Colonic mucosa (tissue), 4 donors: ENCODE measurements around the gene LRRC42. TPM values are rescaled to one million over a fixed set of nuclear protein-coding genes. Genes with fewer than 3 reads are reported as not detected.

Experiments used
- DNase-seq: peaks from one replicate; pipeline ENCODE4 v3.0.0-alpha.2; 2020
- H3K27ac ChIP-seq: fragments of 200-600 bp; one replicate; pipeline ENCODE4 v1.8.0; 2021
- H3K27me3 ChIP-seq: fragments of 200-600 bp; one replicate; pipeline ENCODE4 v1.8.0; 2021
- H3K36me3 ChIP-seq: fragments of 200-600 bp; one replicate; pipeline ENCODE4 v1.8.0; 2021
- H3K4me1 ChIP-seq: fragments of 200-600 bp; one replicate; pipeline ENCODE4 v1.8.0; 2021; ENCODE audit warnings: mild to moderate bottlenecking
- H3K4me3 ChIP-seq: fragments of 200-600 bp; one replicate; pipeline ENCODE4 v1.8.0; 2021
- H3K9ac ChIP-seq, 2 donors: one replicate each; pipeline ENCODE4 v1.7.0; 2013; ENCODE audit warnings: control low read depth in 2 of 2, low read depth in 2 of 2, low read length in 2 of 2
- H3K9me3 ChIP-seq: fragments of 200-600 bp; one replicate; pipeline ENCODE4 v1.8.0; 2021
- intact Hi-C: fragments of 100-400 bp; cut with DNase I; formaldehyde crosslinking; loops from one replicate; pipeline ENCODE4 v1.14.1; 2022
- total RNA-seq, 2 donors: library from RNA; stranded (reverse); fragmentation: NEBNext Ultra II Directional in 1 of 2; extraction: Animal tissue kit (Norgen Biotek cat#: 25700) in 1 of 2; gene quantifications; one replicate each; pipeline ENCODE4 v1.2.1, GENCODE V29; 2021
- TF ChIP-seq, protein P1 (sequence below): fragments of 200-600 bp; IDR thresholded peaks from one replicate; pipeline ENCODE4 v1.8.0; 2022; ENCODE audit warnings: antibody characterized with exemption, mild to moderate bottlenecking
- donor health status: healthy.
- donor health status: DM: no; HTN: no; CAD: no.
- donor health status: DM: no; HTN: no; CAD: no.

Gene LRRC42
- total RNA-seq, 2 donors from 2014 or later: 23.2 to 24.8 TPM

DNA sequence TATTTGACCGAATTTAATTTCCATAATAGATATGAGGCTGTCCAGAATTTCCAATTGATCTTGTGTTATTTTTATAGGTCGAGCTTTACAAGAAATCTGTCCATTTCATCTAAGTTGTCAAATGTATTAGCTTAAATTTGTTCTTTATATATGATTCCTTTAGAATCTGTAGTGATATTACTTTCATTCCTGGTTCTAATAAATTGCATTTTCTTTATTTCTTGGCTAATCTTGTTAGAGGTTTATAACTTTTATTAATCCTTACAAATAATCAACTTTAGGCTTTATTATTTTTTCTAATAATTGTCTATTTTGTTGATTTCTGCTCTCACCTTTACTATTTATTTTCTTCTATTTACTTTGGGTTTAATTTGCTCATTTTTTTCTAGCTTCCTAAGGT lies 14.6 kb upstream of the LRRC42 start:
- DNase-seq: no peak
- no peaks in the 10 kb centered on the region for H3K27me3 ChIP-seq
- no peak overlapping the region for H3K9ac ChIP-seq
- intact Hi-C loops: no loop called here
- H3K4me3 ChIP-seq: no peak overlapping the region
- no peak overlapping the region for H3K27ac ChIP-seq
- H3K36me3 ChIP-seq: no peaks in the 10 kb centered on the region
- H3K9me3 ChIP-seq: no peaks in the 10 kb centered on the region
- TF ChIP-seq, protein P1, sequence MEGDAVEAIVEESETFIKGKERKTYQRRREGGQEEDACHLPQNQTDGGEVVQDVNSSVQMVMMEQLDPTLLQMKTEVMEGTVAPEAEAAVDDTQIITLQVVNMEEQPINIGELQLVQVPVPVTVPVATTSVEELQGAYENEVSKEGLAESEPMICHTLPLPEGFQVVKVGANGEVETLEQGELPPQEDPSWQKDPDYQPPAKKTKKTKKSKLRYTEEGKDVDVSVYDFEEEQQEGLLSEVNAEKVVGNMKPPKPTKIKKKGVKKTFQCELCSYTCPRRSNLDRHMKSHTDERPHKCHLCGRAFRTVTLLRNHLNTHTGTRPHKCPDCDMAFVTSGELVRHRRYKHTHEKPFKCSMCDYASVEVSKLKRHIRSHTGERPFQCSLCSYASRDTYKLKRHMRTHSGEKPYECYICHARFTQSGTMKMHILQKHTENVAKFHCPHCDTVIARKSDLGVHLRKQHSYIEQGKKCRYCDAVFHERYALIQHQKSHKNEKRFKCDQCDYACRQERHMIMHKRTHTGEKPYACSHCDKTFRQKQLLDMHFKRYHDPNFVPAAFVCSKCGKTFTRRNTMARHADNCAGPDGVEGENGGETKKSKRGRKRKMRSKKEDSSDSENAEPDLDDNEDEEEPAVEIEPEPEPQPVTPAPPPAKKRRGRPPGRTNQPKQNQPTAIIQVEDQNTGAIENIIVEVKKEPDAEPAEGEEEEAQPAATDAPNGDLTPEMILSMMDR: no peak
- H3K4me1 ChIP-seq: no peaks in the 10 kb centered on the region

GRCh38 chr1:53934170-53934765 lies 11.9 kb upstream of the LRRC42 start:
- no peaks in the 10 kb centered on the region for H3K9me3 ChIP-seq
- intact Hi-C loops: no loop called here
- no peaks in the 10 kb centered on the region for H3K36me3 ChIP-seq
- H3K27ac ChIP-seq: no peak overlapping the region
- no peaks in the 10 kb centered on the region for H3K4me1 ChIP-seq
- no peaks in the 10 kb centered on the region for H3K27me3 ChIP-seq
- no peak for DNase-seq
- no peak overlapping the region for H3K9ac ChIP-seq
- H3K4me3 ChIP-seq: no peak overlapping the region
- TF ChIP-seq, protein P1: no peak

DNA sequence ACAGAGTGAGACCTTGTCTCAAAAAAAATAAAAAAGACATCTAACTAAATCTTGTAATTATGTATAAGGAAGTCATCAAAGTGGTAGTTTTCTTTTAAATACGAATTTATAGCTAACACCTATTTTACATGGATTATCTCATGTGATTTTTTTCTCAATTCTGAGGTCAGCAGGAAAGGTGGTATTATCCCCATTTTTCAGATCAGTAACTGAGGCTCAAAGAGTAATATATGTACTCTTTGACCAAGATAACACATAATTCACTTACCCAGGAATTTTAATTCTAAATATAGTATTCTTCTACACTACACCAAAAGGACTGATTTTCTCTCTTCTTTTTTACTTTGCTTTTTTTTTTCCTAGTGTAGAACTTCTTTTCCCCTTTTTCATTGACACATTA lies 9.7 kb upstream of the LRRC42 start:
- Histone ChIP-seq H3K27me3 (no peaks in the 10 kb centered on the region), H3K27ac (no peak overlapping the region), H3K9ac (no peak overlapping the region), H3K4me1 (no peaks in the 10 kb centered on the region), H3K9me3 (no peaks in the 10 kb centered on the region), H3K36me3 (no peaks in the 10 kb centered on the region), H3K4me3 (no peak overlapping the region)
- TF ChIP-seq, protein P1: no peak
- intact Hi-C loops: no loop called here
- DNase-seq: no peak

DNA sequence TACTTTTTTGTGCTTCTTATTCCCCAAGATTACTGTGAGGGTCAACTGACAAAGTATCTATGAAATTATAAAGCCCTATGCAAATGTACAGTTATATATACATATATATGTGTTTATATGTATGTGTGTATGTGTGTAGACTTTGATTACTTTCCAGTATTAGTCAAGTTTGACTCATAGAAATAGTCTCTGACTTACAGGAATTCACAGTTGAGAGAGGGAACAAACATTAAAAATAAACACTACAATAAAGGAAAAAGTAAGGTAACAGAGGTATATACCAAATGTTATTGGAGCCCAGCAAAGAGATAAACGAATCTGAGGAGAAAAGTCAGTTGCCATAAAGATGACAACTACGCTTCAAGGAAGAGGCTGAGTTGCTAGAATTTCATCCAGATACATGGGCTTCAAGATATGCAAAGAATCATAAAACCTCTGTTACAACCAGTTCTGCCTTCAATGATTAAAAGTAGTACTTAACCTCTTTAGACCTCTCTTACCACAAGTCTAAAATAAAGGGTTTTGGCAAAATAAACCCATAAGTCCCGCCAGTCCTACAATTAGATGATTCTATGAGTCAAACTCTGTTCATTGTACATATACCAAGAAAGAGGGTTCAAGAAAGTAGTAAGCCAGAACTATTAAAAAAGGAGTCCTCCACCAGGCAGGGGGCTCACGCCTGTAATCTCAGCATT lies 7.9 kb upstream of the LRRC42 start:
- H3K27ac ChIP-seq: no peak overlapping the region
- no peak for DNase-seq
- no peak overlapping the region for H3K4me3 ChIP-seq
- no peaks in the 10 kb centered on the region for H3K27me3 ChIP-seq
- H3K9ac ChIP-seq: no peak overlapping the region
- H3K9me3 ChIP-seq: no peaks in the 10 kb centered on the region
- H3K36me3 ChIP-seq: no peaks in the 10 kb centered on the region
- no peaks in the 10 kb centered on the region for H3K4me1 ChIP-seq
- intact Hi-C loops: no loop called here
- TF ChIP-seq, protein P1: no peak

DNA sequence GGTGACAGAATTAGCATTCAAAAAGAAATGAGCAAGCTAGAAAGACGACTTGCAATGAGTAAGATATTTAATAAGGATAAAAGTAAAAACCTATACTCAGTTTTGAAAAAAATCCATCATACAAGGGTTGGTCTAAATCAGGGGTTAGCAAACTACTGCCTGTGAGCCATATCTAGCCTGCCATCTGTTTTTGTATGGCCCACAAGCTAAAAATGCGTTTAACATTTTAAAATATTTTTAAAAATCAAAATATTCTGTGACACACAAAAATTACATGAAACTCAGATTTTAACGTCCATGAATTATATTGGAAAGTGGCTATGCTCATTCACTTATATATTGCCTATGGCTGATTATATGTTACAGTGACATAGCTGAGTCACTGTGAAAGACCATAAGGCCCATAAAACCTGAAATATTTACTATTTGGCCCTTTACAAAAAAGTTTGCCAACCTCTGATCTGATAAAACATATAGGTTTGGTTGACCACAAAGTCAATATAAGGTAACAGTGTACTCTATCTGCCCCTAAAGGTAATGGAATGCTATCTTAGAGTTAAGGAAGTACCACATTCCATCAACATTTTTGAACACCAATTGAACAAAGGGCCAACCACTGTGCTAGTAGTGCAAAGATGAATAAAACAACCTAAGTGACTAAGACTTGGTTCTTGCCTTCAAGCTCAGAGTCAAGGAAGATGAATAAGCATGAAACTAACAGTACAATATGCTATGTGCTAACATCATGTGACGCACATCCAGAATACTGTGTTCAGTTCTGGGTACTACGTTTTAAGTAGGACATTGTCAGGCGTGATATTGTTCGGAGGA lies 3.8 kb upstream of the LRRC42 start:
- Histone ChIP-seq H3K4me3 (no peak overlapping the region), H3K9ac (no peak overlapping the region), H3K27me3 (no peaks in the 10 kb centered on the region), H3K4me1 (peaks cover 3% of the 10 kb centered on the region), H3K36me3 (no peaks in the 10 kb centered on the region), H3K27ac (no peak overlapping the region), H3K9me3 (no peaks in the 10 kb centered on the region)
- TF ChIP-seq, protein P1: no peak
- intact Hi-C loops: no loop called here
- no peak for DNase-seq
